Muscle layer of colon (tissue), 2 donors: ENCODE data around the gene SMAD7.

Experiments used
- H3K27ac ChIP-seq: one replicate; pipeline ENCODE4 v1.7.0; 2013; ENCODE audit warnings: low read depth, mild to moderate bottlenecking, low read length, moderate library complexity
- H3K27me3 ChIP-seq, 2 donors: one replicate each; pipeline ENCODE4 v1.7.0; 2013; ENCODE audit warnings: low read length in 2 of 2, mild to moderate bottlenecking in 2 of 2; ENCODE audit not compliant: insufficient read depth in 2 of 2, control insufficient read depth in 1 of 2
- H3K36me3 ChIP-seq: one replicate; pipeline ENCODE4 v1.7.0; 2013; ENCODE audit warnings: mild to moderate bottlenecking, low read length; ENCODE audit not compliant: insufficient read depth
- H3K4me1 ChIP-seq: one replicate; pipeline ENCODE4 v1.7.0; 2013; ENCODE audit warnings: mild to moderate bottlenecking, low read length; ENCODE audit not compliant: insufficient read depth
- H3K4me3 ChIP-seq, 2 donors: one replicate each; pipeline ENCODE4 v1.7.0; 2013; ENCODE audit warnings: low read length in 2 of 2, low read depth in 1 of 2, mild to moderate bottlenecking in 1 of 2, moderate library complexity in 1 of 2
- H3K9ac ChIP-seq: one replicate; pipeline ENCODE4 v1.7.0; 2013; ENCODE audit warnings: low read length
- H3K9me3 ChIP-seq: one replicate; pipeline ENCODE4 v1.7.0; 2013; ENCODE audit warnings: mild to moderate bottlenecking, low read length
- donor health status: abdominal sarcoma.
- donor health status: Adenocarcinoma of cecum.

The SMAD7 gene

GRCh38 chr18:48955830-48956261 lies 5.1 kb upstream of the SMAD7 start:
- peak overlapping the region; percentile 64 for H3K27ac ChIP-seq
- H3K27me3 ChIP-seq: no peaks in the 10 kb centered on the region
- peaks cover 32% of the 10 kb centered on the region for H3K4me1 ChIP-seq
- H3K36me3 ChIP-seq: no peaks in the 10 kb centered on the region
- H3K9ac ChIP-seq: no peak overlapping the region
- no peaks in the 10 kb centered on the region for H3K9me3 ChIP-seq
- no peak overlapping the region for H3K4me3 ChIP-seq

DNA sequence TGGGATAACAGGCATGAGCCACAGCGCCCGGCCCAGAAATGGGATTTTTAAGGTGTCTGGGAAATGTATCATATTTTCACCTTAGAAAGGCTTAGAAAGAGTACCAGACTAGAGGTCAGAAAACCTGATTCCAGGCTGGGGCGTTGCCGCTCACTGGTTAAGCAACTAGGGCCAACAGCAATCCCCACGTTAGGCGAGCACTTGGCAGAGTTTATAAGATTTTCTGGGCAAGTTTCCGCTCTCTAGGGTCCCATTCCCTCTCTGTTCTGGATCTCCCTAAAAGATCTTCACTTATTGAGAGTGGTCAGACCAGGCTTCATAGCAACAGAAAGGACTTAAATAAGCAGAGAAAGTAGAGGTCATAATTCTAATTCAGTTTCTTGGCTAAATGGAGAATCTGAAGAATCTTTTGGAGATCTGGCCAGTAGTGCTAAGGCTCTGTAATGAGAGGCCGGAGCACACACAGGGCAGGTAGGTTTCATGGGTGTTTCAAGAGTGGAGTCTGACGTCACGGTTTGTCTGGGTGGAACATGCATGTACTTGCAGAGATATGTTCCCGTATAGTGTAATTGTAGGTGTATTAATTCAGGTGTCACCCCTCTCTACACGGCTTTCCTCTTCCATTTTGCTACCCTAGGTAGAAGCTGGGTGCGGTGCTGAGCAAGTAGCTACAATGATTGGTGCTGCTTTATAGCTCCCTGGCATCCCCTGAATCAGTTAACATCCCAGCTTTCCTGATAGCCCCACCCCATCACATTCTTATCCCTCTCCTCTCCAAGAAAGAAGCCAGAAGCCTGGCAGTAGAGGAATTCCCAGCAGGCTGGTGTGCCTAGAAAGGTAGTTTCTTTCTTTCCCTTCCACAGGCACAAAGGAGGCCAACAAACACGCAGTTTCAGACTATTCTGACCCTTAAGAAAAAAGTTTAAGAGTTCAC lies 4.4 kb upstream of the SMAD7 start:
- H3K27ac ChIP-seq: peak overlapping the region; percentile 64
- H3K9me3 ChIP-seq: no peaks in the 10 kb centered on the region
- peaks cover 32% of the 10 kb centered on the region for H3K4me1 ChIP-seq
- H3K27me3 ChIP-seq: no peaks in the 10 kb centered on the region
- H3K4me3 ChIP-seq: no peak overlapping the region
- no peaks in the 10 kb centered on the region for H3K36me3 ChIP-seq
- no peak overlapping the region for H3K9ac ChIP-seq

DNA sequence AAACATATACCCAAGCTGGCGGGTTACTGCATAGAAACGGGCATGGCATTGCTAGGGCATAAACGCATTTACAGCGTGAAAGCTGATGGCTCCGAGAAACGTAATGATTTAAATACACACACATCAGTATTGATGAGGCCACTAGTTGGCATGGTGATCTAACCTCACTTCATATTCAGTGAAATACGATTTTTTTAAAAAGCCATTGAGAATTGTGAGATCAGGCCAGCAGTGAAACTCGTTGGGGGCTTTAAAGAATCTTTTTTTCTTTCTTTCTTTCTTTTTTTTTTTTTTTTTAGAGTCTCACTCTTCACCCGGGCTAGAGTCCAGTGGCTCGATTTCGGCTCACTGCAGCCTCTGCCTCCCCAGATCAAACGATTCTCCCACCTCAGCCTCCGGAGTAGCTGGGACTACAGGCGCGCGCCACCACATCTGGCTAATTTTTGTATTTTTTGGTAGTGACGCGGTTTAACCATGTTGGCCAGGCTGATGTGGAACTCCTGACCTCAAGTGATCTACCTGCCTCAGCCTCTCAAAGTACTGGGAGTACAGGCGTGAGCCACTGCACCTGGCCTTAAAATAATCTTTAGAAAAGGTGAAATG lies 2.4 kb upstream of the SMAD7 start:
- Histone ChIP-seq H3K4me3 (peak overlapping the region; percentile 71 to 74), H3K36me3 (no peaks in the 10 kb centered on the region), H3K4me1 (peaks cover 32% of the 10 kb centered on the region), H3K27ac (peak overlapping the region; percentile 96), H3K9me3 (no peaks in the 10 kb centered on the region), H3K27me3 (no peaks in the 10 kb centered on the region), H3K9ac (peak overlapping the region; percentile 88)

GRCh38 chr18:48952287-48953103 lies 1.7 kb upstream of the SMAD7 start:
- peaks cover 39% of the 10 kb centered on the region for H3K4me1 ChIP-seq
- no peaks in the 10 kb centered on the region for H3K36me3 ChIP-seq
- H3K27me3 ChIP-seq: no peaks in the 10 kb centered on the region
- H3K4me3 ChIP-seq: peak overlapping the region; percentile 71 to 74
- no peaks in the 10 kb centered on the region for H3K9me3 ChIP-seq
- peak overlapping the region; percentile 96 for H3K27ac ChIP-seq
- peak overlapping the region; percentile 88 for H3K9ac ChIP-seq

DNA sequence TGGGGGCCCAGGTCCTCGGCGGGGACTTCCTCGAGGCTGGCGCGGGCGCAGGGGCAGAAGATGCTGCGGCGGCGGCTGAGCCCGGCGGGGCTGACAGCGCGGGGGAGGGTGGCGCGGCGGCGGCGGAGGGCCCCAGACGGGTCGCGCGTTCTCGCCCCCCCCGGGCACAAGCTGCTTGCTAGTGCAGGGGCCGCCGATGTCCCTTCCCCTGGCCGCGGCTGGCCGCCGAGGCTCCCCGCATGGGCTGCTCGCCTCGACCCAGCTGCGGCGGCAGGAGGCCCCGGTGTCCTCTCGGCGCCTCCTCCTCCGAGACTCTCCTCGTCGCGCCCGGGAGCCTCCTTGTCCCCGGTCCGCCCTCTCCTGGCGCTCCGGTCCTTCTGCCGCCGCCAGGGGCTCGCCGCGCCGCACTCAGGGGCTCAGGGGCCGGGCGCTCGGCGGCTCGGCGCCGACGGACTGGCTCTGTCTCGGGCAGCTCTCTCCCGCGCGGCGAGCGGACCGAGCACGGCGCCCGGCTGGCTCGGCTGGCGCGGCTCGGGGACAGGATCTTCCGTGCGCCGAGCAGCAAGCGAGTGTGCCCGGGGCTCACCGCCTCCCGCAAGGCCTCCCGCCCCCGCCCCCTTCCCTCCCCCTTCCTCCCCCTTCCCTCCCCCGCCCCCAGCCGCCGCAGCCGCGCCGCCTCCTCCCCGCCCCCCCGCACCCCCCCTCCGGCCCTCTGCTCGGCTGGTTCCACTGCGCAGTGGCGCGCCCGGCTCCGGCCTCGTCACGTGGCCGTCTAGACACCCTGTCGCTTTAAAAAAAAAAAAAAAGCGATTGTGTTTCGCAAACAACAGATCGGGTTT lies 902 bp upstream of the SMAD7 start:
- peaks cover 40% of the 10 kb centered on the region for H3K4me1 ChIP-seq

GRCh38 chr18:48949606-48950535 lies 894 bp downstream of the SMAD7 start:
- Histone ChIP-seq H3K27ac (peak overlapping the region; percentile 94), H3K9ac (peak overlapping the region; percentile 60), H3K27me3 (no peaks in the 10 kb centered on the region), H3K4me1 (peaks cover 39% of the 10 kb centered on the region), H3K9me3 (no peaks in the 10 kb centered on the region), H3K4me3 (peak overlapping the region; percentile 92 to 99), H3K36me3 (peaks cover 4% of the 10 kb centered on the region)

More for the DNA sequence above, 902 bp upstream of the SMAD7 start:
- H3K4me3 ChIP-seq: peak overlapping the region; percentile 77 to 92
- peak overlapping the region; percentile 88 for H3K9ac ChIP-seq
- no peaks in the 10 kb centered on the region for H3K36me3 ChIP-seq
- no peaks in the 10 kb centered on the region for H3K27me3 ChIP-seq
- peak overlapping the region; percentile 96 for H3K27ac ChIP-seq
- H3K9me3 ChIP-seq: no peaks in the 10 kb centered on the region

DNA sequence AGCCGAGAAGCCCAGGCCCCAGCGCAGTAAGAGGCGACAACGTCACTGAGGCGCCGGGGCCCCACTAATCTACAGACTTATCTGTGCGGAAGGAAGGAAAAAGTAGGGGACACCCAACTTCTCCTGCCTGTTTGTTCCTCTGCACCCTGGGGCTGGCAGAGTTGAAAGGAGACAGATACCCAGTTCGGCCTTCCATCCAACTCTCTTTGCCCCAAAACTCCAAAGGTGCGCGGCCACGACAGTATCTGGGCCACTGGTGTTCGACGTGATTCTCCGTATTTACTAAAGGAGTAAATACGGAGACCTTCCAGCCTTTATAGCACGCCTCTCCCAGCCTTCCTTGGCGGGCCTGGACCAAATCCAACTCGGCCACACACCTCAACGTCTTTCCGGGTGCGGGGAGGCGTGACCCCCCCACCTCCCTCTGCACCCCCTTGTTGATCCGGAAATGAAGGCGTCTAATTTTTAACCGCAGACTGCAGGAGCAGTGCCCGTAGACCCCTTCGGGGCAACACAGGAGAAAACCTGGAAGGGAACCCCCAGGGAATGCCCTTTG lies 1.6 kb downstream of the SMAD7 start:
- H3K4me3 ChIP-seq: peak overlapping the region; percentile 92 to 99
- no peaks in the 10 kb centered on the region for H3K9me3 ChIP-seq
- no peaks in the 10 kb centered on the region for H3K27me3 ChIP-seq
- H3K9ac ChIP-seq: peak overlapping the region; percentile 60
- H3K27ac ChIP-seq: peak overlapping the region; percentile 92
- peaks cover 43% of the 10 kb centered on the region for H3K4me1 ChIP-seq
- H3K36me3 ChIP-seq: peaks cover 5% of the 10 kb centered on the region

DNA sequence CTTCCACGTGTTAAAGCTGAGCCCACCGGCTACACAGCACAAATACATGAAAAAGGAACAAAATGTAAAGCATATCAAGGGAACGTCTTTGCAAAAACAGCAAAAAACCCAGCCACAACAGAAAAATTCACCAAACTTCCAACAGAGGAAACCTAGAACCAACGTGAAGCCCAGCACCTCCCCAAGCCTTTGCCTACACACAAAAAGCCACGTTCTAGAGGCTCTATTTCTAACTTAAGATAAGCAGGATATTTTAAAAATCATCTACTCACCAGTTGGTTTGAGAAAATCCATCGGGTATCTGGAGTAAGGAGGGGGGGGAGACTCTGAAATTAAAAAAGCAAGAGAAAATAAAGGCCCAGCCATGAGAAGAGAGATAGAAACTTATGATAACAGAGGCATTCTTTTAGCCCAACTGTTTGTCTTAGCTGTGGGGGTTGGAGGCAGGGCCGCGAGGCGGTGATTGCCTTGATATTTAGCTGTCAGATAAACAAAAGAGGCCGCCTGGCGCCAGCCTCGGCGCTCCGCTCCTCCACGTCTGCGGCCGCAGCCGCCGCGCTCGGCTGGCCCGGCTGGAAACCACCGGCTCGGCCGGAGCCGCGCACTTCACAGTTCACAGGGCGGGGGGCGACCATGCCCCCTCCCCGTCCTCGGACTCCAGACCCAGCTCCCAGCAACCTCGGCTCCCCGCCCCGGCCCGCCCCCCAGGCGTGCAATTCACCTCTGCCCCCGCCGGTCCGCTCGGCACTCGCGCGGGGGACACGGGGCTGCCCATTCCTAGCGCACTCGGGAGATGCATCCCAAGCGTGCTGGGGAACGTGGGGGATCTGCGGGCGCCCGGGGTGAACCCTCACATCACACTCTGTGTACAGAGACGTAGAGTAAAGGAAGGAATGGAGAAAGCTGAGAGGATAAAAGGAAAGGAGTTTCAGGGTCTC lies 2.4 kb downstream of the SMAD7 start:
- Histone ChIP-seq H3K27ac (peak overlapping the region; percentile 92), H3K36me3 (peaks cover 5% of the 10 kb centered on the region), H3K27me3 (no peaks in the 10 kb centered on the region), H3K9ac (peak overlapping the region; percentile 60), H3K9me3 (no peaks in the 10 kb centered on the region), H3K4me1 (peaks cover 50% of the 10 kb centered on the region), H3K4me3 (peak overlapping the region; percentile 92 to 99)

GRCh38 chr18:48947560-48947959 lies 3.2 kb downstream of the SMAD7 start:
- Histone ChIP-seq H3K27me3 (no peaks in the 10 kb centered on the region), H3K9me3 (no peaks in the 10 kb centered on the region), H3K36me3 (peaks cover 6% of the 10 kb centered on the region), H3K4me3 (peak overlapping the region; percentile 92 to 99), H3K9ac (peak overlapping the region; percentile 60), H3K27ac (peak overlapping the region; percentile 92), H3K4me1 (peaks cover 52% of the 10 kb centered on the region)
